ENCODE data around the gene MPZL1.

MPZL1 gene

DNA sequence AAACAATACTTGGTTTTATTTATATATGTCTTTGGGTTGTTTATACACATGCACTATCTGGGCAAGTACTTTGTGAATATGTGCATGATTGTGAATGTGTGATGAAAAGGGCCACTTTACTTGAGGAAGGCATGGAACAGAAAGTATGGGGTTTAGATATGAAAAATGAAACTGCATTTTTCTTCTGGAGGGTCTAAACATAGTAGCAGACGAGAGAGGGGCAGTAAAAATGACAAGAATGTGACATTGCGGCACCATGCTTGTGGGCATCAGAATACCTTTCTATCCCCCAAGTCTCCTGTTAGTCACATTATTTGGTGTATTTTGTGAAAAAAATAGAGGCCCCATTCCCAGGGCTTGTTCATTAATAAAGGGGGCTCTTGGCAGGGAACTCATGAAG is 15.4 kb upstream of the MPZL1 start:
- Histone ChIP-seq H3K9ac (ENCODE audit: low read length in 5 of 5) (no peak overlapping the region), H3K4me1 (ENCODE audit: control insufficient read depth in 5 of 5, insufficient read depth in 5 of 5, low read length in 5 of 5) (peaks cover 0 to 6% (median under 1%) of the 10 kb centered on the region in 5 donors), H3K9me3 (ENCODE audit: control insufficient read depth in 5 of 5, low read length in 5 of 5) (no peaks in the 10 kb centered on the region), H3K27ac (ENCODE audit: low read depth, low read length) (no peak overlapping the region), H3K4me3 (ENCODE audit: low read depth in 1 of 5, low read length in 5 of 5) (no peak overlapping the region), H3K36me3 (ENCODE audit: control insufficient read depth in 5 of 5, insufficient read depth in 5 of 5, low read length in 5 of 5) (peaks cover 0 to 25% (median 7%) of the 10 kb centered on the region in 5 donors), H3K27me3 (ENCODE audit: control insufficient read depth in 5 of 5, insufficient read depth in 4 of 5, low read length in 5 of 5) (peaks cover 0 to 2% (median 0%) of the 10 kb centered on the region in 5 donors)

DNA sequence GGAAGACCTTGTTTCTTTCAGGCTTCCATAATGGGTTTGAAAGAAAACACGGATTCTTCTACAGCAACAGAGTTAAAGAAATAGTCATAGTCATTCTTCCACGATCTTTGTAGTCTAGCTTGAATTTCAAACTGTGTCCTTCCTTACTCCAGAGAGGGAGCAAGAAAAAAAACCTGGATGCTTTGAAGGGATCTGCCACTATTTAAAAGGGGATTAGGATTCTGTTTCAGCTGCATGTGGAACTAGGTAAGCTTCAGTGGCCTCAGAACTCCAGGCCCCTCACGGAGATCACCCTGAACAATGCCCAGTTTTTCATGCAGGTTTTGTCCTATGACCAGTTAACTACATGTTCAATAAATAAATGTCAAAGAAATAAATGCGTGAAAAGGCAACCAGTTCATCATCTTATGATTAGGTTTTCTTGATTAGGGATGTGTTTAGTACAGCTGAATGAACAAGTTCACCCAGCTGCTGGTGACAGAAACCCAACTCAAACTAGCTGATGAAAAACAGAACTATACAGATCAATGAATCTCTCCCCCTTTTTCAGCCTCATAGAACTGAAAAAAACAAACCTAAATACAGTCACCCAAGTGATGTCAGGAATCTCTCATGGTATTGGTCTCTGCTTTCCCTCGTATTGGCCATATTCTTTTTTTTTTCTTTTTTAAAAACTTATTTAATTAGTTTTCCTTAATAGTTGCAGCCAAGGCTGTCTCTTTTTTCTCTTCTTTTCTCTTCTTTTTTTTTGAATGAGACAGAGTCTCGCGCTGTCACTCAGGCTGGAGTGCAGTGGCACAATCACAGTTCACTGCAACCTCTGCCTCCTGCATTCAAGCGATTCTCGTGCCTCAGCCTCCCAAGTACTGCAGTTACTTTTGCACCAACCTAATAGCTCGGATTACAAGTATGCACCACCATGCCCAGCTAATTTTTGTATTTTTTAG is 14.6 kb upstream of the MPZL1 start:
- peaks cover 0 to 7% (median 6%) of the 10 kb centered on the region in 5 donors for H3K4me1 ChIP-seq (ENCODE audit: control insufficient read depth in 5 of 5, insufficient read depth in 5 of 5, low read length in 5 of 5)
- no peak overlapping the region for H3K9ac ChIP-seq (ENCODE audit: low read length in 5 of 5)
- peaks cover 0 to 25% (median 7%) of the 10 kb centered on the region in 5 donors for H3K36me3 ChIP-seq (ENCODE audit: control insufficient read depth in 5 of 5, insufficient read depth in 5 of 5, low read length in 5 of 5)
- H3K27ac ChIP-seq (ENCODE audit: low read depth, low read length) = no peak overlapping the region
- no peaks in the 10 kb centered on the region for H3K9me3 ChIP-seq (ENCODE audit: control insufficient read depth in 5 of 5, low read length in 5 of 5)
- peaks cover 0 to 2% (median 0%) of the 10 kb centered on the region in 5 donors for H3K27me3 ChIP-seq (ENCODE audit: control insufficient read depth in 5 of 5, insufficient read depth in 4 of 5, low read length in 5 of 5)
- H3K4me3 ChIP-seq (ENCODE audit: low read depth in 1 of 5, low read length in 5 of 5) = no peak overlapping the region

DNA sequence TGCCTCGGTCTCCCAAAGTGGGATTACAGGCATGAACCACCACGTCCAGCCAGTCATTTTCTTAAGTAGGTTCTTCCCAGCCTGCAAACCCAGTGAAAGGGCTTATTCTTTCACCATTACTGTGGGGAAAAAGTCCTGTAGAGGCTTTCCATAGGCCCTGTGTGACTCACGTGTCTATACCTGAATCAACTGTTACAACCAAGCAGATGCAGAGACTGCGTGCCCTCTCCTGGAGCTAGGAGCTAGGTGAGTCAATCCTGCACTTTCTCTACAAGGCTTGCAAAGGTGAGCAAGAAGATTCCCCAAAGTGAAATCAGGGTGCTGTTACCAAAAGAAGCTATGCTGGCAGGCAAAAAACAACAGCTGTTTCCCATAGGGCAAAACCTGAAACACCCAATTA is 13.8 kb upstream of the MPZL1 start:
- Histone ChIP-seq H3K4me3 (ENCODE audit: low read depth in 1 of 5, low read length in 5 of 5) (no peak overlapping the region), H3K27ac (ENCODE audit: low read depth, low read length) (no peak overlapping the region), H3K36me3 (ENCODE audit: control insufficient read depth in 5 of 5, insufficient read depth in 5 of 5, low read length in 5 of 5) (peaks cover 0 to 24% (median 7%) of the 10 kb centered on the region in 5 donors), H3K4me1 (ENCODE audit: control insufficient read depth in 5 of 5, insufficient read depth in 5 of 5, low read length in 5 of 5) (peaks cover 0 to 7% (median 6%) of the 10 kb centered on the region in 5 donors), H3K9me3 (ENCODE audit: control insufficient read depth in 5 of 5, low read length in 5 of 5) (no peaks in the 10 kb centered on the region), H3K27me3 (ENCODE audit: control insufficient read depth in 5 of 5, insufficient read depth in 4 of 5, low read length in 5 of 5) (peaks cover 0 to 2% (median 0%) of the 10 kb centered on the region in 5 donors), H3K9ac (ENCODE audit: low read length in 5 of 5) (no peak overlapping the region)

DNA sequence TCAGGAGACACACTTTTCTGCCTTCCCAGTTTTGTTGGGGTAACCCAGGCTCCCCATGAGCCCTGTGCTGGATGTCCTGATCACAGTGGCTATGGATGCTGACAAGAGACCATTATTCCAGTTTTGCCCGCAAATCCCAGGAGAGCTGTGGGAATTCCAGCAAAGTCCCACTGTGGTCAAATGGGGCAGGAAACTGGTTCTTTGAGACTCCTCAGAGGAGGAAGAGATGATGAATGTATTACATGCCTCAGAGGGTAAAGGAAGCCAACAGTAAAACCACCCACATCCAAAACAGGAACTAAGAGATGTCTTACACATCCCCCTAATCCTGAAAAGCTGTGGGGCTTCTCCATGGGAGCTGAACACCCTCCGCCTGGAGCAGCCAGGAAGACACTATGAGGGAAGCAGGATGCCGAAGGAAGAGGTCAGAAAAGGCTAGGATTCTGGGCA is 12.8 kb upstream of the MPZL1 start:
- Histone ChIP-seq H3K9me3 (ENCODE audit: control insufficient read depth in 5 of 5, low read length in 5 of 5) (no peaks in the 10 kb centered on the region), H3K4me1 (ENCODE audit: control insufficient read depth in 5 of 5, insufficient read depth in 5 of 5, low read length in 5 of 5) (peaks cover 0 to 18% (median 15%) of the 10 kb centered on the region in 5 donors), H3K9ac (ENCODE audit: low read length in 5 of 5) (no peak overlapping the region), H3K27me3 (ENCODE audit: control insufficient read depth in 5 of 5, insufficient read depth in 4 of 5, low read length in 5 of 5) (no peaks in the 10 kb centered on the region), H3K4me3 (ENCODE audit: low read depth in 1 of 5, low read length in 5 of 5) (no peak overlapping the region), H3K27ac (ENCODE audit: low read depth, low read length) (no peak overlapping the region), H3K36me3 (ENCODE audit: control insufficient read depth in 5 of 5, insufficient read depth in 5 of 5, low read length in 5 of 5) (peaks cover 0 to 17% (median 7%) of the 10 kb centered on the region in 5 donors)

DNA sequence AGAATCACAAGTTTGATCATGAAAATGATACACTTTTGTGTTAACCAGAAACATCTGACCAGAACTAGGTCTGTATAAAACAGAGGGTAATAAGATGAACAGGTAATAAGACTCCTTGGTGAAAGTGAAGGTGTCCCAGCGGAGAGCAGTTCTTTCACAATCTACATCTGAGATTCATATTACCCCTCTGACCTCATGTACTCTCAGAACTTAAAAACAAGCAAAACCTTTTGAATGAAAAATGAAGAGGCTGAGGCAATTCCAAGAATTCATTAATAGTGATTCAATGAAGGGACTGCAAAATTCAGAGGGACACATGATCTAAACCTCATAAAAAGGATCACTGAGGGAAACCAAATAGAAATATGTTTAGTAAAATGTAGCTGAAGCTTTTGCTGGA is 10.9 kb upstream of the MPZL1 start:
- Histone ChIP-seq H3K36me3 (ENCODE audit: control insufficient read depth in 5 of 5, insufficient read depth in 5 of 5, low read length in 5 of 5) (no peaks in the 10 kb centered on the region), H3K9me3 (ENCODE audit: control insufficient read depth in 5 of 5, low read length in 5 of 5) (no peaks in the 10 kb centered on the region), H3K27me3 (ENCODE audit: control insufficient read depth in 5 of 5, insufficient read depth in 4 of 5, low read length in 5 of 5) (no peaks in the 10 kb centered on the region), H3K9ac (ENCODE audit: low read length in 5 of 5) (no peak overlapping the region), H3K27ac (ENCODE audit: low read depth, low read length) (no peak overlapping the region), H3K4me1 (ENCODE audit: control insufficient read depth in 5 of 5, insufficient read depth in 5 of 5, low read length in 5 of 5) (peaks cover 0 to 29% (median 23%) of the 10 kb centered on the region in 5 donors), H3K4me3 (ENCODE audit: low read depth in 1 of 5, low read length in 5 of 5) (no peak overlapping the region)

DNA sequence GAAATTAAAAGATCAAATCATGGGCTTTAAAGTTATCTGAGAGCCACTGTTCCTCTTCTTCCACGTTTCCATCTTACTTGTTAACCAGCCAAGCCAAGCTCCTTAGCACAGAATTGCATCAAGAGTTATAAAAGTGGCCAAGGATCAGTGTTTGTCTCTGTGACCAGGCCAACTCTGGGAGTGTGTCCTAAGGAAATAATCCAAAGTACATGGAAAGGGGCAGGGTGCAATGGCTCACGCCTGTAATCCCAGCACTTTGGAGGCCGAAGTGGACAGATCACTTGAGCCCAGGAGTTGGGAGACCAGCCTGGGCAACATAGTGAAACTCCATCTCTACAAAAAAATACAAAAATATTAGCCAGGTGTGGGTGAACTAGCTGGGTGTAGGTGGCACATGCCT is 10.0 kb upstream of the MPZL1 start:
- H3K9ac ChIP-seq (ENCODE audit: low read length in 5 of 5) = no peak overlapping the region
- H3K27me3 ChIP-seq (ENCODE audit: control insufficient read depth in 5 of 5, insufficient read depth in 4 of 5, low read length in 5 of 5) = no peaks in the 10 kb centered on the region
- H3K4me3 ChIP-seq (ENCODE audit: low read depth in 1 of 5, low read length in 5 of 5) = no peak overlapping the region
- peak overlapping the region; percentile 24 for H3K27ac ChIP-seq (ENCODE audit: low read depth, low read length)
- peaks cover 0 to 33% (median 23%) of the 10 kb centered on the region in 5 donors for H3K4me1 ChIP-seq (ENCODE audit: control insufficient read depth in 5 of 5, insufficient read depth in 5 of 5, low read length in 5 of 5)
- H3K9me3 ChIP-seq (ENCODE audit: control insufficient read depth in 5 of 5, low read length in 5 of 5) = no peaks in the 10 kb centered on the region
- no peaks in the 10 kb centered on the region for H3K36me3 ChIP-seq (ENCODE audit: control insufficient read depth in 5 of 5, insufficient read depth in 5 of 5, low read length in 5 of 5)

DNA sequence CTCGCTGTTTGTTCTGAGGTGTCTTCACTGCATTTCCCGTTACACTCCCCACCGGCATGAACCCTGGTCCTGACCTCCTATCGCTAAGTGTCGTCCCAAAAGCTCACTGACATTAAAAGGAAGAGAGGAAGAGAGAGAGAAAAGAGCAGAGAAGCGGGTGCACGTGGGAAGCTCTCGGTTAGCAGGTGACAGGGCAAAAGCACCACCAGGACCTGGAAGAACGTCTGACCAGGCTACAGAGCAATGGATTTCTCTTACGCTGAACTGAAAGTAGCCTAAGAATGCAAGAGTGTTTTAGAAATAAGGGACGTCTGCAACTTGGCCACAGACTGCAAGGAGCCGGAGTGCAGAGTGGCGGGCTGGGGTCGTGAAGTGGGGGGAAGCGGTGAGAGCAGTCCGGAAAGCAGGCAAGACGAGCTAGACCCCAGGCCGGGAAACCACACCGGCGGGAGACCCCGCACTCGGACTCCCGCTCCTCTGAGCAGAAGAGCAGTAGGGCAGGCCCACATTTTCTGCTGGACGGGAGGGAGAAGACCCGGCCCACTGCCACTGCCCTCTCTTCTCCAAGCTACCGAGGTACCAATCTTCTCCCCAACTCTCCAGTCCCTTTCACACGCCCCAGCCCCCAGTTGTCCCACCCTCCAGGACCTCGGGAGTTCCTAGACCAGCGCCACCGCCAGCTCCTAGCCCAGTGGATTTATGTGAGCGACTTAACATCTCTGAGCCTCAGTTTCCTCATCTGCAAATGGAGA is 8.3 kb upstream of the MPZL1 start:
- H3K4me1 ChIP-seq (ENCODE audit: control insufficient read depth in 5 of 5, insufficient read depth in 5 of 5, low read length in 5 of 5) = peaks cover 0 to 34% (median 23%) of the 10 kb centered on the region in 5 donors
- peak overlapping the region; percentile 85 for H3K27ac ChIP-seq (ENCODE audit: low read depth, low read length)

DNA sequence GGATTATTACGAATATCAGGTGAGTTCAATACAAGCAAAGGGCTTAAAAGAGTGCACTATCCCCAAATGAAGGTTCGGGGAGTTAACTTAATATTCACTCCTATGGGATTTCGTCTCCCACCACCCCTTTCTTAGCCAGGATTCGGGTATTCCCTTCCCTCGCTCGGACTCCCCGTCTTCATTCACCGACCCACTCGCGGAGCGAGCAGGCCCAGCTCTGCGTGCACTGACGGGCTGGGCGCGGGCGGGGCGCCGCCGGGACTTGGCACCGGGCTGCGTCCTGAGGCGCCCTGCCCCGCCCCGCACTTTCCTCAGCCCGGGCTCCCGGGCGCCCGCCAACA is 7.7 kb upstream of the MPZL1 start:
- peak overlapping the region; percentile 85 for H3K27ac ChIP-seq (ENCODE audit: low read depth, low read length)
- H3K4me3 ChIP-seq (ENCODE audit: low read depth in 1 of 5, low read length in 5 of 5) = peak overlapping the region; percentile 76 to 89 (median 82)
- H3K27me3 ChIP-seq (ENCODE audit: control insufficient read depth in 5 of 5, insufficient read depth in 4 of 5, low read length in 5 of 5) = no peaks in the 10 kb centered on the region
- H3K9me3 ChIP-seq (ENCODE audit: control insufficient read depth in 5 of 5, low read length in 5 of 5) = no peaks in the 10 kb centered on the region
- H3K9ac ChIP-seq (ENCODE audit: low read length in 5 of 5) = peak overlapping the region; percentile 17 to 89 (median 79)
- peaks cover 0 to 30% (median 23%) of the 10 kb centered on the region in 5 donors for H3K4me1 ChIP-seq (ENCODE audit: control insufficient read depth in 5 of 5, insufficient read depth in 5 of 5, low read length in 5 of 5)
- H3K36me3 ChIP-seq (ENCODE audit: control insufficient read depth in 5 of 5, insufficient read depth in 5 of 5, low read length in 5 of 5) = no peaks in the 10 kb centered on the region

More for the DNA sequence above, 8.3 kb upstream of the MPZL1 start:
- Histone ChIP-seq H3K9ac (ENCODE audit: low read length in 5 of 5) (peak overlapping the region; percentile 64 to 89 (median 79)), H3K4me3 (ENCODE audit: low read depth in 1 of 5, low read length in 5 of 5) (peak overlapping the region; percentile 70 to 89 (median 80)), H3K36me3 (ENCODE audit: control insufficient read depth in 5 of 5, insufficient read depth in 5 of 5, low read length in 5 of 5) (no peaks in the 10 kb centered on the region), H3K9me3 (ENCODE audit: control insufficient read depth in 5 of 5, low read length in 5 of 5) (no peaks in the 10 kb centered on the region), H3K27me3 (ENCODE audit: control insufficient read depth in 5 of 5, insufficient read depth in 4 of 5, low read length in 5 of 5) (no peaks in the 10 kb centered on the region)

DNA sequence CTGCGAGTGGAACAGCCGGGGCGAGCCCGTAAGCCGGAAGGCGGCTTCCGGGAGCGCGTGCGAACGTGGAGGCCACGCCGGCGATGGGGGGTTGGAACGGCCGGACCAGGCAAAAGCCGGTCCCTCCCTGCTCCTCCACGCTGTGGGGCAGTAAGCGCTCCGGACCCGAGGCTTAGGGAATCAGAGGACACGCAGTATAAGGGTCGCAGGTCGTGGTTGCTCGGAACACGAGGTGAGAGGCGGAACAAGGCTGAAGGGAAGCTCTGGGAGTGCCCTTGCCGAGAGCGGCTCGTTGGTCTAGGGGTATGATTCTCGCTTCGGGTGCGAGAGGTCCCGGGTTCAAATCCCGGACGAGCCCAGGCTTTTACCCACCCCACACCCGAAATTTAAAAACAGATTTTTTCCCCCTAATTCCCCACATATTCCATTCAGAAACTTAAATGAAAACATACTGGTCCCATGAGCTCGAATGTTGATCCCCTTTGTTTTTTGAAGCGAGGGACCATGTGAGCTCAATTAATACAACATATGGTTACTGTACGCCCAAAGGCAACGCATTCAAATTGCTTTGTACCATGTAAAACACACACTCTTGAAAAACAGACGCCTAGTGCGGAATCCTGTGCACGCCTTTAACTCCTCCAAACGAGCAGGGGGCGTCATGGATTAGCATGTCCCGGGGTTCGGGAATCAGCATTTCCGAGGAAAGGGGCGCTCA is 7.2 kb upstream of the MPZL1 start:
- H3K9ac ChIP-seq (ENCODE audit: low read length in 5 of 5) = peak overlapping the region; percentile 4 to 89 (median 77)
- H3K36me3 ChIP-seq (ENCODE audit: control insufficient read depth in 5 of 5, insufficient read depth in 5 of 5, low read length in 5 of 5) = no peaks in the 10 kb centered on the region
- peak overlapping the region; percentile 85 for H3K27ac ChIP-seq (ENCODE audit: low read depth, low read length)
- no peaks in the 10 kb centered on the region for H3K9me3 ChIP-seq (ENCODE audit: control insufficient read depth in 5 of 5, low read length in 5 of 5)
- no peaks in the 10 kb centered on the region for H3K27me3 ChIP-seq (ENCODE audit: control insufficient read depth in 5 of 5, insufficient read depth in 4 of 5, low read length in 5 of 5)
- peaks cover 0 to 28% (median 23%) of the 10 kb centered on the region in 5 donors for H3K4me1 ChIP-seq (ENCODE audit: control insufficient read depth in 5 of 5, insufficient read depth in 5 of 5, low read length in 5 of 5)
- H3K4me3 ChIP-seq (ENCODE audit: low read depth in 1 of 5, low read length in 5 of 5) = peak overlapping the region; percentile 76 to 89 (median 82)

Measured in subcutaneous abdominal adipose tissue (tissue), 5 donors.